ENCODE results near the gene SIK3. TPM values are rescaled to one million over a fixed set of nuclear protein-coding genes. Genes with fewer than 3 reads are reported as not detected.

Gene SIK3
- total RNA-seq, 4 donors from 2014 or later: 31.7 to 56.1 (median 45.3) TPM

DNA sequence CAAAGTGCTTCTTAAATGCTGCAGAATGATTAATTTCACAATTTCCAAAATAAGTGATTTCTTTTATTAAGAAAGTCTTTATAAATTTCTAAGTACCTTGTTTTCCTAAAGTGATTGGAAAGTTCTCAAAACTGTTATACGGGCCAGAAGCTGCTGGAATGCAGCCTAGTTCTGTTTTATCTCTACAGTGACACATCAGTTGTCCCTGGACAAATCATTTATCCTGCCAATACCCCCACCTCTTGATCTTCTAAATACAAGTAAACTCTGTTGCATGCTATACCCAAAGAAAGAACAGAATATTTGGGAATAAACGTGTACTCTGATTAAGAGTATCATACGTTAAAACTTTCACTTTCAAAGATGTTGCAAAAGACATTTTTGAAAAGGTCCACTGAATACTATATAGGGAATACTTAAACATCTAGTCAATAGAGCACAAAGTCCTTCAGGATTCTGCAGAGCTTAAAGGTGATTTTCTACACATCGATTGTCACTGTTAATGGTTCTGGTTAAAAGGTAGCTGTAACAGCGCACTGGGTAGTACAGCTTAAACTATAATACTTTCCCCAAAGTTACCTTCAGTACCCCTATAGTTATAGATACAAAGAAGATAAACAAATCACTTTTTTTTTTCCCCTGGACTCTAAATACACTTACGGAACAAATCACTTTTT, 168.7 kb downstream of the SIK3 start:
- Histone ChIP-seq H3K27ac (peak overlapping the region; percentile 36 to 76 (median 65)), H3K27me3 (no peaks in the 10 kb centered on the region), H3K36me3 (peaks cover 0 to 23% of the 10 kb centered on the region in 2 donors), H3K4me1 (peaks cover 13 to 56% (median 19%) of the 10 kb centered on the region in 3 donors), H3K9me3 (no peaks in the 10 kb centered on the region), H3K4me3 (peak overlapping the region; percentile 27 to 33)
- 15 to 16% methylated on average over 6 of the region's 6 CpGs for WGBS, 2 donors (ENCODE audit: low coverage in 1 of 2)
- TF ChIP-seq POLR2A (IDR thresholded peaks at IDR 0.05) (no peak), EP300 (IDR thresholded peaks at IDR 0.05) (no peak), POLR2AphosphoS5 (IDR thresholded peaks at IDR 0.05) (no peak)
- TF ChIP-seq, protein P1, sequence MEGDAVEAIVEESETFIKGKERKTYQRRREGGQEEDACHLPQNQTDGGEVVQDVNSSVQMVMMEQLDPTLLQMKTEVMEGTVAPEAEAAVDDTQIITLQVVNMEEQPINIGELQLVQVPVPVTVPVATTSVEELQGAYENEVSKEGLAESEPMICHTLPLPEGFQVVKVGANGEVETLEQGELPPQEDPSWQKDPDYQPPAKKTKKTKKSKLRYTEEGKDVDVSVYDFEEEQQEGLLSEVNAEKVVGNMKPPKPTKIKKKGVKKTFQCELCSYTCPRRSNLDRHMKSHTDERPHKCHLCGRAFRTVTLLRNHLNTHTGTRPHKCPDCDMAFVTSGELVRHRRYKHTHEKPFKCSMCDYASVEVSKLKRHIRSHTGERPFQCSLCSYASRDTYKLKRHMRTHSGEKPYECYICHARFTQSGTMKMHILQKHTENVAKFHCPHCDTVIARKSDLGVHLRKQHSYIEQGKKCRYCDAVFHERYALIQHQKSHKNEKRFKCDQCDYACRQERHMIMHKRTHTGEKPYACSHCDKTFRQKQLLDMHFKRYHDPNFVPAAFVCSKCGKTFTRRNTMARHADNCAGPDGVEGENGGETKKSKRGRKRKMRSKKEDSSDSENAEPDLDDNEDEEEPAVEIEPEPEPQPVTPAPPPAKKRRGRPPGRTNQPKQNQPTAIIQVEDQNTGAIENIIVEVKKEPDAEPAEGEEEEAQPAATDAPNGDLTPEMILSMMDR (IDR thresholded peaks at IDR 0.05): no peak
- no peak for ATAC-seq

DNA sequence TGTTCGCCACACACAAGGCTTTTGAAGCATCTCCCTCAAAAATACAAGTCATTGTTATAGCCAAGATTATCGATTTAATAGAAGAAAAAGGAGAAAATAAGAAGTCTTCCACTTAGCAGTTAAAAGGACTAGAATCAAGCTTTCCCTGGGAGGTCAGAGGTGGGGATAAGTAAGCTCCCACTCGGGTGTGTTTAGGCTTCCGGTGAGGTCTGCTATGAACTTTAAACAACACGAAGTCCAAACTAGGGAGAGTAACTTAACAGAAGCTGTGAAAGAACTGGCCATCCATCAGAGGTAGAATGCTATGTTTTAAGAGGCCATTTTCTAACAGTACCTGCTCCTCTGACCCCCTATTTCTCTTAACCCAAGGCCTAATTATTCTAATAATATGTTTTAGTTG, 169.4 kb downstream of the SIK3 start:
- Histone ChIP-seq H3K9me3 (no peaks in the 10 kb centered on the region), H3K4me1 (peaks cover 13 to 56% (median 19%) of the 10 kb centered on the region in 3 donors), H3K4me3 (no peak overlapping the region), H3K36me3 (peaks cover 0 to 23% of the 10 kb centered on the region in 2 donors), H3K27me3 (no peaks in the 10 kb centered on the region), H3K27ac (peak overlapping the region; percentile 36 to 76 (median 59))
- TF ChIP-seq POLR2AphosphoS5 (IDR thresholded peaks at IDR 0.05) (no peak), EP300 (IDR thresholded peaks at IDR 0.05) (no peak), POLR2A (IDR thresholded peaks at IDR 0.05) (no peak)
- ATAC-seq: no peak
- 40 to 42% methylated on average over 5 of the region's 5 CpGs for WGBS, 2 donors (ENCODE audit: low coverage in 1 of 2)

DNA sequence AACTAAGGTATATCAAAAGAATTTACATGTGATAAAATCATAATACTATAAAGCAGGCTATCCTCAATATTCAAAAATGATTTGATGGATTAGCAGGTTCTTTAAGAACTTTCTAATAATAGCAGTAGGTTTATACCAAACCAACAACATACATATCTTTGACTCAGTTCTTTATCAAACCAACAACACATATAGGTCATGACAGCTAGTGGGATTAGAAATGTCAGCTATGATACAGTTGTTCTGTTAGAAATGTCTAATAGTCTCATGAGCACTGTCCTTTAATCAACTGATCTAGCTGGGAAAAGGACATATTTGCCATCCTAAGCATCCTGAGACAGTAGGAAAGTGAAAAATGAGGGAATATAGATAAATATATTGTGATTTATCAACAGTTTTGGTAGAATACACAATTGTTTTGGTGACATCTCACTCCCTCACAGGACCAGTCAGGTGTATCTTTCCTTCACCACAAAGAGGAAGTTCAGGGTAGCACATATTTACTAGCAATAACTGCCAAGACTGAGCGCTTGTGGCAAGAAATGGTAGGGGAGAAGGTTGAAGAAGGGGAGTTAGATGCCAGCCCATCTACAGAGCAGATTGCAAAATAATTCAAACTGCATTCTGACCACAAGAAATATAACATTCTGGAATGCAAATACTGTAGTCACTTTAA, 170.0 kb downstream of the SIK3 start:
- Histone ChIP-seq H3K27ac (peak overlapping the region in 1 of 4 donors; percentile 67), H3K36me3 (peaks cover 0 to 23% of the 10 kb centered on the region in 2 donors), H3K27me3 (no peaks in the 10 kb centered on the region), H3K9me3 (no peaks in the 10 kb centered on the region), H3K4me3 (no peak overlapping the region), H3K4me1 (peaks cover 13 to 56% (median 19%) of the 10 kb centered on the region in 3 donors)
- WGBS, 2 donors (ENCODE audit: low coverage in 1 of 2): 90% methylated on average over 1 of the region's 1 CpG
- ATAC-seq: no peak
- TF ChIP-seq EP300 (IDR thresholded peaks at IDR 0.05): no peak
- no peak for TF ChIP-seq POLR2A (IDR thresholded peaks at IDR 0.05)
- TF ChIP-seq, protein P1 (IDR thresholded peaks at IDR 0.05): no peak
- TF ChIP-seq POLR2AphosphoS5 (IDR thresholded peaks at IDR 0.05): no peak

DNA sequence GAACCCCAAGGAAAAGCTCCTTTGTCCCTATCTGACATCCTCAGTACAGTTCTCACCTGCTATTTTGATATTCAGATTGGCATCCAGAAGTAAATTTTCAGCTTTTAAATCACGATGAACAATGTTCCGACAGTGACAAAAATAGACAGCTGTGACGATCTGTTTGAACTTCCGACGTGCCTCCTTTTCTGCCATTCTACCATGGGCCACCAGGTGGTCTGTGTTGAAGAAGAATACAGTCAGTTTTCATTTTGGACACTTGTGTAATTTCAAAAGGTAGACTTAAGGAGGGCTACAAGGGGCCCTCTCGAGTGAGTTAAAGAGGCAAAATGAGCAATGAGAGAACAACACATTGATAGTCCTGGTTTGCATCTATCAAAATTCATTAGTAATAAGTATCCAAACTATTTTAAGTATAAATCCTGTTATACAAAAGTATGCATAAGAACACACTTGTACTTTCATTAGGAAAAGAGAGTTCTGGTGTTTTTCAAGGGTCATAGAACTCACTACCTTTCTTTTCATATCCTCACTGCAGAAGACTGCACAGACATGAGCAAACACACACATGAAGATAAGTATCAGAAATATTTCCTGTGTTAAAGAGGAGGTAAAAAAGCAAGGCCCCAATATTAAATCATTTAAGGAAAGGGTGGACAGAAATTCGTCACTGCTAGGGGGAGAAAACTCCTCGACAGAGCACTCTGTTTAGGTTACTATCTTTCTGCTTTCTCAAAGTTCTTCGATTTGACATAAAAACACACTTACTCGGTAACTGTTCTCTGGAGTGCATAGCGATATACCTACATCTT, 170.9 kb downstream of the SIK3 start:
- no peak for ATAC-seq
- peaks cover 0 to 25% of the 10 kb centered on the region in 2 donors for H3K36me3 ChIP-seq
- TF ChIP-seq, protein P1 (IDR thresholded peaks at IDR 0.05): peak in 3 of 4 experiments; percentile 34 to 58 (median 43)
- no peak for TF ChIP-seq POLR2AphosphoS5 (IDR thresholded peaks at IDR 0.05)
- no peak for TF ChIP-seq EP300 (IDR thresholded peaks at IDR 0.05)
- H3K27ac ChIP-seq: no peak overlapping the region
- H3K27me3 ChIP-seq: no peaks in the 10 kb centered on the region
- no peaks in the 10 kb centered on the region for H3K9me3 ChIP-seq
- peaks cover 13 to 55% (median 19%) of the 10 kb centered on the region in 3 donors for H3K4me1 ChIP-seq
- H3K4me3 ChIP-seq: no peak overlapping the region
- WGBS, 2 donors (ENCODE audit: low coverage in 1 of 2): 63 to 69% methylated on average over 10 to 11 of the region's 11 CpGs

DNA sequence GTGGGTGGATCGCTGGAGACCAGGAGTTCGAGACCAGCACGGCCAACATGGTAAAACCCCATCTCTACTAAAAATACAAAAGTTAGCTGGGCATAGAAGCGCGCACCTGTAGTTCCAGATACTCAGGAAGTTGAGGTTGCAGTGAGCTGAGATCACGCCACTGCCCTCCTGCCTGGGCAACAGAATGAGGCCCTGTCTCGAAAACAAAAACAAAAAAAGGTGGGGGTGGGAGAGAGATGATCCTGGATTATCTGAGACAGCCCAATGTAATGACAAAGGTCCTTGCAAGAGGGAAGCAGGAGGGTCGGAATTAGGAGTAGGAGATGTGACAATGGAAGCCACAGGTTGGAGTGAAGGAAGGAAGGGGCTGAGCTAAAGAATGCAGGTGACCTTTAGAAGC, 173.2 kb downstream of the SIK3 start:
- WGBS, 2 donors (ENCODE audit: low coverage in 1 of 2): 76 to 82% methylated on average over 2 to 8 of the region's 8 CpGs
- Histone ChIP-seq H3K4me3 (no peak overlapping the region), H3K9me3 (no peaks in the 10 kb centered on the region), H3K27me3 (no peaks in the 10 kb centered on the region), H3K36me3 (peaks cover 0 to 39% of the 10 kb centered on the region in 2 donors), H3K27ac (no peak overlapping the region), H3K4me1 (peaks cover 0 to 32% (median 7%) of the 10 kb centered on the region in 3 donors)
- TF ChIP-seq, protein P1 (IDR thresholded peaks at IDR 0.05): no peak
- no peak for ATAC-seq

All from gastroesophageal sphincter (tissue), 4 donors.